ENCODE data around the gene SAP130. TPM values are rescaled to one million over a fixed set of nuclear protein-coding genes. Genes with fewer than 3 reads are reported as not detected.

Gene SAP130
- total RNA-seq, 1 experiment from 2014 or later = 45.6 TPM

DNA sequence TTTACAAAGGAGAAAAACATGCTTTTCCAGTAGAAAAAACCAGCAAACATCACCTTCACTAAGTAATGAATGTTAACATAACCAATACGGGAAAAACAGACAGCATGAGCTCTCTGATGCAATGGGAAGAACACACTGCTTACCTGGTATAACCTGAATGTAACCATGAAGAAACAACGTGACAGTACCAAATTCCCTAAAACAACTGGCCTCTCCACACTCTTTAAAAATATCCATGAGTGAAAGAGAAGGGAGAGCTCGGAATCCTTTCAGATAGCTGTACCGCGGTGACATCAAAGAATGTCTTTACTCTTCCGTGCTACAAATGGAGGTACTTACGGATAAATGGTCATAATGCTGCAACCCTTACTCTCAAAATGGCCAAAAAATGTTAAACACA lies 32.1 kb downstream of the SAP130 start:
- Mint-ChIP-seq H3K4me3 (no peak overlapping the region), H3K27ac (no peak overlapping the region), H3K4me1 (no peaks in the 10 kb centered on the region), H3K27me3 (ENCODE audit: low read depth) (no peaks in the 10 kb centered on the region), H3K9me3 (no peaks in the 10 kb centered on the region), H3K36me3 (ENCODE audit: insufficient read depth in 1 of 3, low read depth in 3 of 3) (peaks cover 30 to 76% (median 67%) of the 10 kb centered on the region in 3 experiments; a peak in 6 of 7 replicates)
- H3K9ac ChIP-seq (ENCODE audit: extremely low read depth, insufficient read length, low read length) = no peak overlapping the region
- TF ChIP-seq, protein P1, sequence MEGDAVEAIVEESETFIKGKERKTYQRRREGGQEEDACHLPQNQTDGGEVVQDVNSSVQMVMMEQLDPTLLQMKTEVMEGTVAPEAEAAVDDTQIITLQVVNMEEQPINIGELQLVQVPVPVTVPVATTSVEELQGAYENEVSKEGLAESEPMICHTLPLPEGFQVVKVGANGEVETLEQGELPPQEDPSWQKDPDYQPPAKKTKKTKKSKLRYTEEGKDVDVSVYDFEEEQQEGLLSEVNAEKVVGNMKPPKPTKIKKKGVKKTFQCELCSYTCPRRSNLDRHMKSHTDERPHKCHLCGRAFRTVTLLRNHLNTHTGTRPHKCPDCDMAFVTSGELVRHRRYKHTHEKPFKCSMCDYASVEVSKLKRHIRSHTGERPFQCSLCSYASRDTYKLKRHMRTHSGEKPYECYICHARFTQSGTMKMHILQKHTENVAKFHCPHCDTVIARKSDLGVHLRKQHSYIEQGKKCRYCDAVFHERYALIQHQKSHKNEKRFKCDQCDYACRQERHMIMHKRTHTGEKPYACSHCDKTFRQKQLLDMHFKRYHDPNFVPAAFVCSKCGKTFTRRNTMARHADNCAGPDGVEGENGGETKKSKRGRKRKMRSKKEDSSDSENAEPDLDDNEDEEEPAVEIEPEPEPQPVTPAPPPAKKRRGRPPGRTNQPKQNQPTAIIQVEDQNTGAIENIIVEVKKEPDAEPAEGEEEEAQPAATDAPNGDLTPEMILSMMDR (conservative IDR thresholded peaks at IDR 0.05) = no peak
- H3K23ac ChIP-seq (ENCODE audit: insufficient read length, low read depth, low read length) = no peak overlapping the region
- H2AFZ ChIP-seq (ENCODE audit: low read length) = no peak overlapping the region
- no peak overlapping the region for H2BK5ac ChIP-seq (ENCODE audit: insufficient read length, low read length)
- no peak overlapping the region for H2BK15ac ChIP-seq (ENCODE audit: low read depth, low read length)
- H3K27me3 ChIP-seq (ENCODE audit: insufficient read depth, low read length) = no peaks in the 10 kb centered on the region
- no peaks in the 10 kb centered on the region for H3K4me1 ChIP-seq (ENCODE audit: insufficient read depth, low read length)
- no peak overlapping the region for H4K91ac ChIP-seq (ENCODE audit: insufficient read length, low read depth, low read length)
- H2AK5ac ChIP-seq (ENCODE audit: insufficient read length, low read length) = no peak overlapping the region
- no peak overlapping the region for H2BK120ac ChIP-seq (ENCODE audit: low read depth, low read length, poor library complexity, severe bottlenecking)
- H2BK12ac ChIP-seq (ENCODE audit: insufficient read length, low read depth, low read length) = no peak overlapping the region
- H3K4ac ChIP-seq (ENCODE audit: low read depth, low read length) = no peak overlapping the region
- no peak overlapping the region for H2BK20ac ChIP-seq (ENCODE audit: low read depth, low read length, poor library complexity, severe bottlenecking)
- DNase-seq = no peak
- no peak overlapping the region for H3K14ac ChIP-seq (ENCODE audit: insufficient read depth, low read length)
- H3K27ac ChIP-seq (ENCODE audit: insufficient read length, low read depth, low read length) = no peak overlapping the region
- no peak overlapping the region for H3K56ac ChIP-seq (ENCODE audit: insufficient read length, low read depth, low read length)
- H4K20me1 ChIP-seq (ENCODE audit: control insufficient read depth, insufficient read depth, insufficient read length) = no peaks in the 10 kb centered on the region
- H4K5ac ChIP-seq (ENCODE audit: insufficient read length, low read depth, low read length) = no peak overlapping the region
- H4K8ac ChIP-seq (replicated peaks; ENCODE audit: insufficient read length, low read depth, low read length) = no peak overlapping the region
- no CpG with 5 or more reads among the region's 7 CpGs for WGBS (ENCODE audit: extremely low coverage, insufficient read length, low lambda C conversion rate)
- H3K18ac ChIP-seq (ENCODE audit: insufficient read length, low read depth, low read length) = no peak overlapping the region
- H3K79me2 ChIP-seq (ENCODE audit: insufficient read depth, low read length) = no peaks in the 10 kb centered on the region
- no peak overlapping the region for H3K4me2 ChIP-seq (ENCODE audit: insufficient read depth, insufficient read length, low read length)
- H3K79me1 ChIP-seq (ENCODE audit: insufficient read depth, low read depth, low read length, poor library complexity, severe bottlenecking) = no peaks in the 10 kb centered on the region
- no peak overlapping the region for H3T11ph ChIP-seq (ENCODE audit: low read length)
- H3K9me3 ChIP-seq (ENCODE audit: control insufficient read depth, low read depth, low read length) = no peaks in the 10 kb centered on the region
- H3K23me2 ChIP-seq (ENCODE audit: insufficient read length, low read depth, low read length, poor library complexity, severe bottlenecking) = no peaks in the 10 kb centered on the region

All from H9 (cell line).